PFSK-1 (cell line): ENCODE measurements around the gene GPR153.

Experiments used
- FOXP2 ChIP-seq: optimal IDR thresholded peaks from 2 replicates; pipeline ENCODE3; 2011; ENCODE audit warnings: borderline replicate concordance, control low read depth, inconsistent platforms; ENCODE audit not compliant: insufficient read depth; ENCODE audit errors: extremely low read length, extremely low read depth
- POLR2AphosphoS5 ChIP-seq: IDR thresholded peaks from 2 replicates; pipeline ENCODE4 v1.6.1; 2012; ENCODE audit warnings: low read depth, mild to moderate bottlenecking, control low read depth, low read length, moderate library complexity
- REST ChIP-seq, 2 experiments: IDR thresholded peaks; 2 replicates each; pipeline versions ENCODE4 v1.6.1 to v1.8.0; 2011 to 2012; ENCODE audit warnings: low read depth in 2 of 2, low read length in 2 of 2, control low read depth in 1 of 2, inconsistent platforms in 1 of 2, mild to moderate bottlenecking in 1 of 2, moderate library complexity in 1 of 2; ENCODE audit not compliant: insufficient read depth in 1 of 2
- TAF1 ChIP-seq: IDR thresholded peaks from 2 replicates; pipeline ENCODE4 v1.6.1; 2012; ENCODE audit warnings: low read length, control low read depth, borderline replicate concordance; ENCODE audit not compliant: insufficient read depth

DNA sequence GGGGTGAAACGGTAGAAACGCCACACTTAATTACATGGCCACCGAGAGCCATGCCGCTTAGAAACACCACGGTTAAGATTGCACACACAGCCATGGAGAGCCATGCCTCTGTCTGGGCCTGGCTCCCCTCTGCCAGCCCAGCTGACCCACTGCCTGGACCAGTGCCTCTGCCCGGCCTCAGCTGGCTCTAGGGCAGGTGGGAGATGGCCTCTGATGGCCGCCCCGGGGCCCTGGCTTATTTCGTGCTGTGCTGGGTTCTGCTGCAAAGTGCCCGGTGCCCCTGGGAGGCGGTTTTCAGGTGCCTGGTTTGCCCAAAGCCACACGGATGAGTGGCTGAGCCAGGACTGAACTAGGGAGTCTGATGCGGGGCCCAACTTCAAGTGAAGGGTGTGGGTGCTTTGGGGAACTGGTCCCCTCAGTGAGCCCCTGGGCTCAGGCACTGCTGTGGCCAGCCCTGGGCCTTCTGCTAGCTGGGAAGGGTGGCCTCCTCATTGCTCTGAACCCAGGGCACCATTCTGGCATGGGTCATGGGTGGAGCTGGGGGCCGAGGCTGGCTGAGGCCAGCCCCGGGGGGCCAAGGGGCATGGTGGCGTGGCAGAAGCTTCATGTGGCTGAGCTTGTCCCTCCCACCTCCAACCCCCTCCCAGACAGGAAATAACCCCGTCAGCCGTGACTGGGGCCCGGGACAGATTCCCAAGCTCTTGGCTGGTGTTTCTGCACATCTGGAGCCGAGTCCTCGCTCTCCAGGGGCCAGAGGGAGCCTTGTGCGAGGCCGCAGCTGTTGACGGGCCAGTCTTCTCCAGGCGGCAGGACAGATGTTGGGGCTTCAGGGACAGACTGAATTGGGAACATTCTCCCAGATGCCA lies 1.9 kb upstream of the GPR153 start:
- TF ChIP-seq FOXP2 (no peak), TAF1 (no peak), REST (IDR thresholded peaks at IDR 0.05; ENCODE audit: insufficient read depth in 1 of 2, low read depth in 2 of 2, low read length in 2 of 2) (no peak), POLR2AphosphoS5 (0 out of 2 replicates have a peak, but pooled peaks have one; percentile 56)
